Stimulated activated naive CD8-positive, alpha-beta T cell treated with anti-CD3 and anti-CD28 coated beads, Interleukin-15, Interleukin-2, amounts not matched to agents 100 ng/mL and 50 ng/mL, for 24 hours (primary cell): ENCODE results near the gene IGSF5.

Experiments used
- H3K27ac Mint-ChIP-seq: one replicate; pipeline ENCODE4 v1.8.0; 2021; ENCODE audit warnings: mild to moderate bottlenecking, mixed read lengths
- H3K27me3 Mint-ChIP-seq: one replicate; pipeline ENCODE4 v1.8.0; 2021; ENCODE audit warnings: mixed read lengths
- H3K36me3 Mint-ChIP-seq: one replicate; pipeline ENCODE4 v1.8.0; 2021; ENCODE audit warnings: low read depth, mixed read lengths
- H3K4me1 Mint-ChIP-seq: one replicate; pipeline ENCODE4 v1.8.0; 2021; ENCODE audit warnings: low read depth, mixed read lengths
- H3K4me3 Mint-ChIP-seq: one replicate; pipeline ENCODE4 v1.8.0; 2021; ENCODE audit warnings: mild to moderate bottlenecking, mixed read lengths
- H3K9me3 Mint-ChIP-seq: one replicate; pipeline ENCODE4 v1.8.0; 2021; ENCODE audit warnings: mixed read lengths

IGSF5 gene

DNA sequence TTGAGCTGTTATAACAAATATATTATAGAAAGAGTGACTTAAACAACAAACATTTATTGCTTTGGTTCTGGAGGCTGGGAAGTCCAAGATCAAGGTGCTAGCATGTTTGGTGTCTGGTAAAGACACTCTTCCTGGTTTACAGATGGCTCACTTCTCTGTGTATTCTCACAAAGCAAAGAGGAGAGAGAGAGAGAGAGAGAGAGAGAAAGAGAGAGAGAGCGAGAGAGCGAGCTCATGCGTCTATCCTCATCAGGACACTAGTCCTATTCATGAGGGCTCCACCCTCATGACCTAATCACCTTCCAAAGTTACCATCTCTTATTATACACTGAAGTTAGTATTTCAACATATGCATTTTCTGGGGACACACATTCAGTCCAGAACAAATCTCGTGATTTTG lies 89.6 kb downstream of the IGSF5 start:
- H3K9me3 Mint-ChIP-seq: peaks cover 4% of the 10 kb centered on the region
- H3K4me3 Mint-ChIP-seq: no peak overlapping the region
- no peaks in the 10 kb centered on the region for H3K4me1 Mint-ChIP-seq
- no peaks in the 10 kb centered on the region for H3K36me3 Mint-ChIP-seq
- H3K27ac Mint-ChIP-seq: no peak overlapping the region
- peaks cover 3% of the 10 kb centered on the region for H3K27me3 Mint-ChIP-seq

DNA sequence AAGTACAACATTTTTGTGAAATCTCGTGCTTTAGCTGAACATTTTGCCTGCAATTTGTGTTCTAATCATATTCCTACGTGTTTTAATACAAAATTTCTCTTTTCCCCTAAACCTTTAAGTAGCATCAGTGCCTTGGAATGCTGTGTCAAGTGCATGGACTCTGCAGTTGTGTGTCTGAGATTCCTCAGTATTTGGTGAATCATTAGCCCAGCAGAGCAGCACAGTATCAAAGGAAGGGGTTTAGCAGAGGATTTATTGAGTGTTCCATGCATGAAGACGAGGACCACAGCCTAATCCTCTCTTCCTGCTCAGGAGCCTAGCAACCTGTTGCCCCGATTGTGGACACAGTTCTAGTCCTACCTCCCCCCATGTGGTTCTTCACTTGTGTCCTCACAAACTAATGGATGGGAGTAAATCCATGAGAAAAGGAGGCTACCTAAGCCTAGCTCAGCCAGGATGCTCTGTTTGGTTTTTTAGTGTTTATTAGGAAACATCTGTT lies 92.9 kb downstream of the IGSF5 start:
- Mint-ChIP-seq H3K4me1 (no peaks in the 10 kb centered on the region), H3K4me3 (no peak overlapping the region), H3K27me3 (peaks cover 3% of the 10 kb centered on the region), H3K36me3 (no peaks in the 10 kb centered on the region), H3K27ac (no peak overlapping the region), H3K9me3 (peaks cover 4% of the 10 kb centered on the region)

DNA sequence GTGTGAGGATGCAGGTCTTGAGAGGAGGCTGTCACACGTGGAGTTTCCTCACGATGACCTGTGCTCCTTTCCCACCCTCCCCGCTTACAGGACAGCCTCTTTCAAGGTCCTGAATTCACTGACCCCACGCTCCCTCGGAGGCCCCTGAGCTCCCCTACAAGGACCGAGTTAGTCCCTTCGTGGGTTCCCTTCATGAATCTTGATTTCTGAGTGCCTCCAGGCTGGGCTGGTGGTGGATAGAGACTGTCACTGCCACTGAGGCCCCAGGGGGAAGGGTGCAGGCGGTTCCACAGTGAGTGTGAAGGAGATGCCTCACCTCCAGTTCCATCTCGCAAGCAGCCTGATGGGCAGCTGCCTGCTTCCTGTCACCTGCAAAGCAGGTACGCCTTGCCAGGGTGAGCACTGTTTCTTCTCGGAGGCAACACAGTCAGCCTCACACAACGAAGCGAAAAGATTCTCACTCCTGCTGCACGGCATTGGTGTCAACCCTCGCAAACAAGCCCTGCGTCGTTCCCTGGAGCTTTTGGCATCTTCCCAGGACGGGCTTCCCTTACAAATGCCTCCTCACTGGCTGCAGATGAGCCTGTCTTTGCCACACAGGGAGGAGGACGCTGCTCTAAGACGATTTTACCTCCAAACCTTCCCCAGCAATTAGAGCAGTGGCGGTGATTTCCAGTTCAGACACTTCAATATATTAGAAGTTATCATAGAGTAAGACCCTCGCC lies 95.6 kb downstream of the IGSF5 start:
- H3K4me1 Mint-ChIP-seq: no peaks in the 10 kb centered on the region
- no peak overlapping the region for H3K4me3 Mint-ChIP-seq
- no peak overlapping the region for H3K27ac Mint-ChIP-seq
- H3K27me3 Mint-ChIP-seq: no peaks in the 10 kb centered on the region
- no peaks in the 10 kb centered on the region for H3K36me3 Mint-ChIP-seq
- no peaks in the 10 kb centered on the region for H3K9me3 Mint-ChIP-seq

- no peak overlapping the region for H3K4me3 Mint-ChIP-seq
- H3K36me3 Mint-ChIP-seq: no peaks in the 10 kb centered on the region
- no peak overlapping the region for H3K27ac Mint-ChIP-seq
- H3K27me3 Mint-ChIP-seq: no peaks in the 10 kb centered on the region
- H3K4me1 Mint-ChIP-seq: no peaks in the 10 kb centered on the region
- no peaks in the 10 kb centered on the region for H3K9me3 Mint-ChIP-seq
Measured at GRCh38 chr21:39842741-39843459, 97.9 kb downstream of the IGSF5 start.

DNA sequence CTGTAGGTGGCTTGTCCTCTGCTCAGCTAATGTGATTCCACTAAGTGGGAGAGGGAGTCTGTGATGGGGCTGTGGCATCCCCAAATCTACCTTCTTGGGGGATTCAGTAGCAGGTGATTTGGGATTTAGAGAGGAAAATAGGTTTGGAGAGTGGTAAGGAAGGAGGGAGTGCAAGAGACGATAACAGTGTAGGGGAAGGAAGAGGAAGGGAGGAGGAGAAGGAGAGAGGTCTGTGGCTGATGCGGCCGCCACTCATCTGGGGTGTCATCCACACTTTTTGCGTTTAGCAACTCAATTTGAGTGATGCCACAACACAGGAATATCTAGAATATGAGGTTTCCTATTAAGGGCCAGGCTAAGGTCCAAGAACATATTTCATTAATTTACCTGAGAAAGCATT lies 98.5 kb downstream of the IGSF5 start:
- Mint-ChIP-seq H3K27ac (no peak overlapping the region), H3K4me3 (no peak overlapping the region), H3K9me3 (no peaks in the 10 kb centered on the region), H3K4me1 (no peaks in the 10 kb centered on the region), H3K36me3 (no peaks in the 10 kb centered on the region), H3K27me3 (no peaks in the 10 kb centered on the region)

- H3K4me1 Mint-ChIP-seq: no peaks in the 10 kb centered on the region
- no peaks in the 10 kb centered on the region for H3K9me3 Mint-ChIP-seq
- no peaks in the 10 kb centered on the region for H3K36me3 Mint-ChIP-seq
- H3K27ac Mint-ChIP-seq: no peak overlapping the region
- H3K4me3 Mint-ChIP-seq: no peak overlapping the region
- H3K27me3 Mint-ChIP-seq: no peaks in the 10 kb centered on the region
Measured at GRCh38 chr21:39843916-39844315, 98.9 kb downstream of the IGSF5 start.

DNA sequence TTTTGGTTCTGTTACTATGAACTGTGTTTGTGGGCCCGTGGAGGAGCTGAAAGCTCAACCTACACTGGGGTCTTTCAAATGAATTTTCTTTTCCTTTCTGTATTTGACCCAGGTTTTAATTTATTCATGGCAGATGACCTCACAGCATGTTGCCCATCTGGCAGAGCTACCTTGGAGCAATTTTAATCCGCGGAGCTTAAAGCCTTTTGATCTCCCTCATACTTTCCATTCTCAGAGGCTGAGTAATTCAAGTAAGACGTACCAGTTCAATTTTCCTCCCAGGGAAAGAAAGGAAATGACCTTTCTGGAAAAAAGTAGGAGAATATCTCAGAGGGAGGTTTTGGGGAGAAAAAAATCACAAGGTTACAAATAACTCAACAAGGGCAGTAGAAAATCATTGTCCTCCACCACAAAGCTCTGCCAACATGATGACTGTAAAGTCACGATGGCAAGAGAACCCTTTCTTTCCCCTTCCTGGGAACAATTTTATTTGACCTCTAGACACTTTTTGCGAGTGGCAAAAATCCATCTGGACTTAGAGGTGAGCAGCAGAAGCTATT lies 100.7 kb downstream of the IGSF5 start:
- Mint-ChIP-seq H3K27ac (no peak overlapping the region), H3K4me1 (no peaks in the 10 kb centered on the region), H3K36me3 (no peaks in the 10 kb centered on the region), H3K27me3 (no peaks in the 10 kb centered on the region), H3K4me3 (no peak overlapping the region), H3K9me3 (no peaks in the 10 kb centered on the region)

GRCh38 chr21:39847877-39848276 lies 102.9 kb downstream of the IGSF5 start:
- Mint-ChIP-seq H3K9me3 (no peaks in the 10 kb centered on the region), H3K27ac (no peak overlapping the region), H3K36me3 (no peaks in the 10 kb centered on the region), H3K27me3 (no peaks in the 10 kb centered on the region), H3K4me1 (no peaks in the 10 kb centered on the region), H3K4me3 (no peak overlapping the region)

DNA sequence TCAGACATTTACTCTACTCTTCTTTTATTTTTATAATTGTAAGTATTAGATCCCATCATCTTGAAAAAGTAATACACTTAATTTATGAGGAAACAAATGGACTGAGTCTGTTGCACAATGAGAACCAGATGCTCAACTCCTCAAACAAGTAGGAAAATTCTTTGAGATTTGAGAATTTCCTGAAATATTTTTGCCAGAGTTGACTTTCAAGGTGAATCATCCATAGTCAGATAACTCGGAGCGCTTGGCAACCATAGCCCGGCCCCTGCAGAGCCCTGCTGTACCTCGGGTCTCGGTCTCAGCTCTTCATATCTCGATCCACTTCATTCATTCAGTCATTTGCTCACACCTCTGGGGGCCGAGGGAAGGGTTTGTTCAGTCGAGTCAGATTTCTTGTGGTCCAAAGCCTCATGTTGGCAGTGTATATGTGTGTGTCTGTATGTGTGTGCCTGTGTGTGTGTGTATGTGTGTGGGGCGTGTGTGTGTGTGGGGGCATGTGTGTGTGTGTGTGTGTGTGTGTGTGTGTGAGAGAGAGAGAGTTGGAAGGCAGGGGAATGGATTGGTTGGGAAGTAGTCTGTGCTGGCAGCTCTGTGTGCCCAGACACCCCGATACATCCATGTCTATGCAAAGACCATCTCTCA lies 104.2 kb downstream of the IGSF5 start:
- H3K27ac Mint-ChIP-seq: no peak overlapping the region
- H3K27me3 Mint-ChIP-seq: no peaks in the 10 kb centered on the region
- no peak overlapping the region for H3K4me3 Mint-ChIP-seq
- no peaks in the 10 kb centered on the region for H3K4me1 Mint-ChIP-seq
- H3K9me3 Mint-ChIP-seq: no peaks in the 10 kb centered on the region
- no peaks in the 10 kb centered on the region for H3K36me3 Mint-ChIP-seq

GRCh38 chr21:39850333-39850732 lies 105.3 kb downstream of the IGSF5 start:
- H3K4me3 Mint-ChIP-seq: no peak overlapping the region
- H3K9me3 Mint-ChIP-seq: no peaks in the 10 kb centered on the region
- no peaks in the 10 kb centered on the region for H3K27me3 Mint-ChIP-seq
- no peaks in the 10 kb centered on the region for H3K4me1 Mint-ChIP-seq
- H3K27ac Mint-ChIP-seq: no peak overlapping the region
- no peaks in the 10 kb centered on the region for H3K36me3 Mint-ChIP-seq

DNA sequence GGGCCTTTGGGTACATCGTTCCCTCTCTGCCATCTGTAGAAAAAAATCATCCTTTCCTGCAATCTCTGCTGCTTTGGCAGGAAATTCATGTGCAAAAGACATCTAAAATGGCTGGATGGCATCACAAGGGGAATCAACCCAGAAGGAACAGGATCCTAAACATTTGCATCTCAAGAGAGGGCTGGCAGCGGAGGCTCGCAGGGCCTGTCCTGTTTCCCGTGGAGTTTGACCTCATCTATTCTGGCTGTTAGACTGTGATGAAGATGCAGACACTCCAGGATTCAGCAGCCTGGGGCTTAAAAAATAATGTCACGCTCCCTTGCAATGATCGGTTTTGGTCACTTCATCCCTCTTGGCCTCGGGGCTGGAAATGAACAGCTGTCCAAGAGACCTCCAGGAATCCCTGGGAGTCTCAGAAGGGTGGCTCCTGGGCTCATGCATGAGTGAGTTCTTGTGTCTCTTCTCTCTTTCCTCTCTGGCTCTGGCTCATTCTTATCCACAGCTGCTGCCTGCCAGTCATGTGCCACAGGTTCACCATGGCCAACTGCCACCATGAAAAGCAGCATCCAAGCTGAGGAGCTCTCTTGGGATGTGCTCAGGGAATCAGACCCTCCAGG lies 106.1 kb downstream of the IGSF5 start:
- H3K36me3 Mint-ChIP-seq: no peaks in the 10 kb centered on the region
- H3K27ac Mint-ChIP-seq: no peak overlapping the region
- no peaks in the 10 kb centered on the region for H3K9me3 Mint-ChIP-seq
- no peaks in the 10 kb centered on the region for H3K27me3 Mint-ChIP-seq
- H3K4me1 Mint-ChIP-seq: no peaks in the 10 kb centered on the region
- H3K4me3 Mint-ChIP-seq: no peak overlapping the region
